HG03432 (cell line): ENCODE results near the gene FIGLA.
"Not testable (repeated sequence)": the region's sequence is repeated elsewhere in the genome, so short reads cannot be mapped to it uniquely, and the experiment has no call there.

ENCODE experiments used
- ATAC-seq: cut with Tn5 transposase; IDR thresholded peaks from one replicate; pipeline ENCODE4 v1.9.1; 2021; ENCODE audit warnings: mild to moderate bottlenecking, moderate library complexity; ENCODE audit not compliant: unreplicated experiment

The FIGLA gene

DNA sequence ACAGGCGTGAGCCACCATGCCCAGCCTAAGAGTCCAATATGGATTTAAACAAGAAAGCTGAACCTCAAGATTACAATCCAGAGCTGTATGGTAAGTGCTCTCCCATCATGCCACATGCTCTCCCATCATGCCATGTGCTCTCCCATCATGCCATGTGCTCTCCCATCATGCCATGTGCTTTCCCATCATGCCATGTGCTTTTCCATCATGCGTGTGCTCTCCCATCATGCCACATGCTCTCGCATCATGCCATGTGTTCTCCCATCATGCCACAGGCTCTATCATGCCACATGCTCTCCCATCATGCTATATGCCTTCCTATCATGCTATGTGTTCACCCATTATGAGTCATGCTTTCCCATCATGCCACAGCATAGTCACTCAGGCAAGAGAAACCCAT, 43.2 kb downstream of the FIGLA start:
- ATAC-seq = no peak

DNA sequence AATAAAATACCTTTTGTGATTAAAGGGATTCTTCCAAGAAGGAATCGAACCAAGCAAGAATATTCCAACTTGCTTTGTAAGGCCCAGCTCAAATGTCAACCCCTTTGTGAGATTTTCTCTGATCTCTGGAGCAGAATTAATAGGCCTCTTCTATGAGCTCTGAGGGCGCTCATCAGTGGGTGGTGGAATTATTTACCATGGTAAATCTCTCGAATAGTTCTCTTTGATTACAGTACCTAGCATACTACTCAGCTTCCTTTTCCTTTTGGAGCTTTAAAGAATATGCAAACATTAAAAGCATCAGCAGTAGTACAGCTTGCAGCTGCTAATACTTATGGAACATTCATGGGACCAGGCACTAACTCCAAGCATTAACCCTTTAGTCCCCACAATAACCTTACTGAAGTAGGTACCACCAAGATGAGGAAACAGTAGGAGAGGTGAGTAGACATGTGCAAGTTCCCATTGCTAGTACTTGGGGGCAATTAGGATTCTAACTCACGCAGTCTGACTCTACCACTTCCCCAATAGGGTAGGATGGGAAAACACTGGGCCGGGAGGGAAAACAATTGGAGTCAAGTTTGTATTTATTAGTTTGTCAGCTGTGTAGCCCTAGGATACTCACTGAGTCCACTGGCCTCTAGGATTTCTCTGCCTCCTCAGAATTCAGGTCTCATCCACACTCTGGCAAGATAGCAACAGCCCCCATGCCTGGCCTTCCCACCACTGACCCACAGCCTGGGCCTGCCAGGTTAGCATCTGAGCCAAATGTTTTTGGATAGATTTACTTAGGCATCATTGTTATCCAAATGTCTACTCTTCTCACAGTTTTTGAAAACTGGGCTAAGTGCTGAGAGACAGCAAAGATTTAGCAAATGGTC, 44.1 kb downstream of the FIGLA start:
- no peak for ATAC-seq

DNA sequence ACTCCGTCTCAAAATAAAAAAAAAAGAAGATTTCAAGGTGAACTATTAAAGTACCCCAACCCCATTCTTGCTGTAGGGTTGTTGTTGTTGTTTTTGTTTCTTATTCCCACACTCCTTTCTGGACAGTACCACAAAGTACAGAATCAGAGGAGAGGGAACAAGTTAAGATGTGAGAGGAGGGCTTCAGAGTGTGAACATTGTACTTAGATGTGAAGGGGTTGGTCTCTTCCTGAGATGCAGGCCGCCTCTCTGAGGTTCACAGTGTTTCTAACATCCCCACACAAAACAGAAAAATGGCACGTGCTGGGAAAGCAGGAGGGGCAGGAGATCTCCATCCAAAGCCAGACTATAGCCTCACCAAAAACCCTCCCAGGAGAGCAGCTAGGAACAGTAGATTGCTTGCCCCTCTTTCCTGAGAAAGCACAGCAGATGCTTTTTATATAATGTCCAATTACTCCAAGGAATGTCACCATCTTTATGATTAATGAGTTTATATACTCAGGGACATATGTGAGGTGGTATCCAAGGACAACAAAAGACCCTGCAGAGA, 45.1 kb downstream of the FIGLA start:
- ATAC-seq = no peak

DNA sequence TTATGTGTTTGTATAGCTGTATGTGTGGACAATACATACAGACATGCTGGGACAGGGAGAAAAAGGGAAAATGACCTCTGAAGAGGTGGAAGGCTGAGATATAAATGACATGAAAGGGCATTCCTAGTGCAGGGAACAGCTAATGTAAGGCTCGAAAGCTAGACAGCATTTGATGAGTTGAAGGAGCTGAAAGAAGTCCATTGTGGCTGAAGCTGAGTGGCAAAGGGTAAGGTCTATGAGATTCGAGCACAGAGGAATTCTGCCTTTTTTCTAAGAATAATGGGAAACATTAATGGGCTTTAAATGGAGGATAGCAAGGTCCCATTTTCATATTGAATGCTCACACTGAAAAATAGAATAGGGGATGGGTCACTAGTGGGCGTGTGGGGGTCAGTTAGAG, 46.0 kb downstream of the FIGLA start:
- no peak for ATAC-seq

DNA sequence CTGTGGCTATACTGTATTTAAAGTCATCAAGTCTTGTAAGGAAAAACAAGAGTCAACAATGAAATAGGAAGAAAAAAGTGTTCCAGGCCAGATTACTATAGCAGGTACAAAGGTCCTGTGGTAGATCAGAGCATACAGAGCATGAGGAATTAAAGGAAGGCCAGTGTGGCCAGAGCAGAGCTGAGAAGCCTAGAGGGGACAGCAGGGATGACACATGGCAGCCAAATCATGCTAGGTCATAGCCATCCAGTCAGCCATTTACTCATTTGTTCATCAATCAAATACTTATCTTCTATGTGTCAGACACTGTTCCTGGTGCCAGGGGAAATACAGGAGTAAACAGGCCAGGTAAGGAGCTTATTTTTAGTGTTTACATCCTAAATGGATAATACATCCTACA, 46.8 kb downstream of the FIGLA start:
- ATAC-seq = no peak

DNA sequence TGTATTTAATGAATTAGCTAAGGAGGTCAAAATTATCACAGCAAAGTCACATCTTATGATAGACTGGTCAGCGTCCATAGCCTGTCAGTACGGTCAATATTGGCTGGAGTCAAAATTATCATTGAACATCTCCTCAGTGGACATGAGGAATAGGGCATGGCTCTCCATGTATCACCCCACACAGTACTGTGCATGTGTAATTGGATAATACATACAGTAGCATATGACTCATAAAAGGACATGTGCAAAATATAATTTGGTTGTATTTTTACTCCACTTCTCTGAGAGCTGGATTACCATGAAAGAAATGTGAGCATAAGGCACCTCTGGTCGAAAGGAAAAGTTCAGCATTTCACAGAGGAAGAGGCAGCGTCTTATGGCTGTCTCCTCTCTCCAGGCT, 47.4 kb downstream of the FIGLA start:
- no peak for ATAC-seq

DNA sequence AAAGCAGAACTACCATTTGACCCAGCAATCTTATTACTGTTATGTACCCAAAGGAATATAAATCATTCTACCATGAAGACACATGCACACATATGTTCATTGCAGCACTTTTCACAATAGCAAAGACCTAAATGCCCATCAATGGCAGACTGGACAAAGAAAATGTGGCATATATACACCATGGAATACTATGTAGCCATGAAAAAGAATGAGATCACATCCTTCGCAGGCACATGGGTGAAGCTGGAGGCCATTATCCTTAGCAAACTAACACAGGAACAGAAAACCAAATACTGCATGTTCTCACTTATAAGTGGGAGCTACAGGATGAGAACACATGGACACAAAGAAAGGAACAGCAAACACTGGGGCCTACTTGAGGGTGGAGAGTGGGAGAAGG, 51.0 kb downstream of the FIGLA start:
- ATAC-seq = not testable (repeated sequence)

DNA sequence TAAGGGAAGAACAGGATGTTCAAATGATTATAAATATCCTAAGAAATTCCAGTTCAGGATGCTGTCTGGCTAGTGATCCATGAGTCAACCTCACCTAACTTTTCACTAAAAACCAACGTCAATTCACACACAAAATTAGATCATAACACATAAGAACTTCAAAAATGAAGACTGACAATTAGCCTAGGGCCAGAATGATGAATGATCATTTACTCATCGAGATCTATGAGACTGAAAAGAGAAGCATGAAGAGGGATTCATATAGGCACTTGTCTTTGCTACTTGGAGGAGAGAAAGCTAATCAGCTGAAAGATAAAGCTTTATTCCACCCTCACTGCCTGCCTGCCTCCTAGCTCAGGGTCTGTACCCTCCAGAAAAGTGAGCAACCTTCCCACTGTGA, 52.3 kb downstream of the FIGLA start:
- ATAC-seq = no peak

DNA sequence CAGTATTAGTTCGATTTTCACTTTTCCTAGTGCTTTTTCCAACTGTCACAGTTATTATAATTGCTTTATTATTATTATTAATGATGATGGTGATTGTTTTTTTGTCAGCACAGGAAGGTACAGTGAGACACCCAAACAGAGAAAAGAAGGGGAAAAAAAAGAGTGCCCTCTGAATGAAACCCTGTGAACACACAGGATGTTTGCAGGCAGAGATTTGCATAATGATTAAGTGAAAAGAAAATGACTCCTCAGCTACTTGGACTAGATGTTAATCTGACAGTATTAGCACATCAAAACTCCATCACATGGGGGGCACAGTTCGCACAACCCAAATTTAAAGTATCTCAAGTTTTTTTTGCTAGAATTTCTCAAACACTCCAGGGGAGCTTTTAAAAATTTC, 55.4 kb downstream of the FIGLA start:
- ATAC-seq = no peak

DNA sequence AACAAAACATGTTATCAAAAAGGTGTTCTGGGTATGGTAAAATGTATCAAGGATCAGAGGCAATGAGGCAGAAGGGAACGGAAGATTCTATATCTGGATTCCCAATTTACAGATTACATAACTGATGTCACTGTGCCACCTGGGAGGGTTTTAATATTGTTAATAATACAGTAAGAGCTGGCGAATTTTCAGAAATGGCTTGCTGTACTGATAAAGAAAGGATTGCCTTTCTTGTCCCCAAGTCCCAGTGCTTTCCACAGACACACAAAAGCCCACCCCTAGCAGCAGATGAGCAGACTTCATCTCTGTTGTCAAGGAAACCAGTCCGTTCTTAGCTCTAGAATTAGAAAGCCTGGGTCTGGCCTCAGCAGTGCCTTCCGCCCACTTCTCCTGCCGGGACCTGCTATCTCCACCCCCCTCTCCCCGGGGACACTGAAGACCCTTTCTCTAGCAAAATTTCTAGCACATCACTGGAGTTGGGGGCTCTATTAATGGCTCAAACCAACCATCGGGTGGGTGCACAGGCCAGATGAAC, 56.7 kb downstream of the FIGLA start:
- ATAC-seq = no peak

DNA sequence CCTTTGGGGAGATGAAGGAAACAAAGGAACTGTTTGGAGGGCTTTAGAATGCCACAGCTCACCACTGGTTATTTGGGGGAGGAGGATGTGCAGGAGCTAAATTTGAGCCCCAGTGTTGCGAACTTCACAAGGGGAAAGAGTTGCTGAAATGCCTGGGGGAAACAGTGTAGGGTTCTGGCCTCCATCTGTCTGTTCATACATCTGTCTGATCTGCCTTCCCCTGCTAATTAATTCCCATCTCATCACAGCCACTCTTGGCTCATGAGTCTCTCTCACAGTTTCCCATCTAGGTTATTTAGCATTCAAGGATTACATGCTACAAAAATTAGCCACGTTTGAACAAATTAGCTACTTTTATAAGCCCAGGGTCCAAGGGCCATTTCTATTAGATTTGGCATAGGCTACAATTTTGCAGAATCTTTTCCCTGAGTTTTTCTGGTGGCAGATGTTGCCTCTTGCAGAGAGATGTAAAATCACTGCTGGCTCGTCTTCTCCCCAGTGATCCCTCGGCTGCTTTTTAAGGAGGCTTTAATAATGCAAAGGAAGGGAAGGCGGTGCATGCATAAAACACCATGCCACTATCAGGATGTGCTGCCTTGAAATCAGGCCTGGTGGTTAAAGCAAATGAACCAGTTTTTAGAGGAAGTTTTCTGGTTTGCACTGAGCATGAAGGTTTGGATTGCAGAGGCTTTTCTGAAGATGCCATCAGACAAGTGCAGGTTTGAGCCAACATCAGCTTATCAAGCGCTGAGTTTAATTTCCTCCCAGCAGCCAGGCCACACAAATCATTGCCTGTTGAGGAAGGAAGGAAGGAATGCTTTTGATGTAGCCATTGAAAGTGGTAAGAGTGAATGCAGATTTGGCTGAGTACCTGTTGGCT, 57.4 kb downstream of the FIGLA start:
- ATAC-seq = no peak

DNA sequence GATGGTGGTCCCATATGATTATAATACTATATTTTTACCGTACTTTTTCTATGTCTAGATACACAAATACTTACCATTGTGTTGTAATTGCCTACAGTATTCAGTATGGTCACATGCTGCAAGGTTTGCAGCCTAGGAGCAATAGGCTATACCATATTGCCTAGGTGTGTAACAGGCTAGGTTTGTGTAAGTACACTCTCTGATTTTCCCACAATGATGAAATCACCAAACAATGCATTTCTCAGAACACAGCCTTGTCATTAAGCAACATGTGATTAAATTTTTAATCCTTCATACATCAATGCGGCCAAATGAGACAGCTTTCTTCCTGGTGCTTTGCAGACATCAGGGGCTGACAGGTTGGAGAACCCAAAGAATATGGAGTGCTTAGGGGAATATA, 59.7 kb downstream of the FIGLA start:
- ATAC-seq = no peak

DNA sequence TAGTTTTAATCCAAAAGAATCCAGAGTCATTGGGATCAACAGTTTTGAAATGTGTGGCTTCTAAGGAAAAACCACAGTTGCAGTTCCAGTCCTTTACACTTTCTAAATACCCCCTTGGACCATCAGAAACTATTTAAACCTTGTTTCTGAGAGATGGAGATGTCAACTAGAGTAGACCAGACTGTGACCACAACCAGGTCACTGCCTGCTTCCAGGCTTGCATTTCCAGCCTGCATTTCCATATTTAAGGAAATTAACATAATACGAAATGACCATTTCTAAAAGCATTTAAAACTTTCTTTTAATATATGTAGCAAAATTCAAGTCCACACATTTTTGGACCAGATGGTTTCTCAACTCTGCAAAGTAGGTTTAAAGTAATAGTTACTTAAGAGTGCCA, 60.8 kb downstream of the FIGLA start:
- ATAC-seq = no peak

DNA sequence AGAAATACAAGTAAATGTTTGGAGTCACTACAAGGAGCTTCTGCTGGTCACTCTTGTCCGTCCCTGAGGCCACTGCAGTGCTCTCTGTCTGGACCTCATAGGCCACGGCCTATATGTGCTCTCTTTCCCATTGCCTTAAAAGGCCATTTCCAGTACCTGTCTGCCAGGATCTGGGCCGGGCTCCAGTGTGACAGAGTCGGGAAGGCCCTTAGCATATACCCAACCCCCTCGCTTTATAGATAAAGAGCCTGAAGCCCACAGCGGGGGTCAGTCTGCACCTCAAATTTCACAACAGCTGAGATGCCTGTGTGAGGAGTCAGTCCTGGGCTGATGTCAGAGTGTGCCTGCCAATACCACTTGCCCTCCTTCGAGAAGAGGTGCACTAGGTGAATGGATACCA, 62.3 kb downstream of the FIGLA start:
- no peak for ATAC-seq
